GM15510 (cell line): ENCODE data around the gene COG6.

ENCODE experiments used
- POLR2A ChIP-seq: IDR thresholded peaks from 3 replicates; pipeline ENCODE4 v1.6.1; 2011; ENCODE audit warnings: borderline replicate concordance; ENCODE audit not compliant: insufficient read length; ENCODE audit errors: extremely low read depth

The COG6 gene

GRCh38 chr13:39663508-39663907 lies 8.0 kb downstream of the COG6 start:
- TF ChIP-seq POLR2A = no peak

DNA sequence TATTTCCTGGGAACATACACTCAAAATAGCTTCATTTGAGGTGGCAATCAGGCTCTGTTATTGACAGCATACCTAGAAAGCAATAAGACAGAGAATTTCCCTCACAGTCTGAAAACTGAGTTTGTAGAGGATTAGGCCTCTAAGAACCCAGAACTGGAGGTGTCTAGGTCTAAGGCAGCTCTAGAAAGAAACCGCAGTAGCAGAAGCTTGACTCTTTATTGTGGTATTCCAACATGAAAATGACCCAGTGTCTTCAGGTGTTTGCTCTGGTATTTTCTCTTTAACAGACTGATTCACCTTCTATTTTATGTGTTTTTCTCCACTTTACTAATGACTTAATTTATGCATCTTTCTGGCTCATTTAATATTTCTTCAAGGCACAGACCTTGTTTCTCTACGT lies 8.5 kb downstream of the COG6 start:
- no peak for TF ChIP-seq POLR2A

- TF ChIP-seq POLR2A = no peak
Observed at GRCh38 chr13:39665763-39666162, 10.3 kb downstream of the COG6 start.

- no peak for TF ChIP-seq POLR2A
Observed at GRCh38 chr13:39670445-39670844, 15.0 kb downstream of the COG6 start.

- no peak for TF ChIP-seq POLR2A
Observed at GRCh38 chr13:39672378-39673132, 17.1 kb downstream of the COG6 start.

GRCh38 chr13:39675904-39676303 lies 20.4 kb downstream of the COG6 start:
- no peak for TF ChIP-seq POLR2A

- no peak for TF ChIP-seq POLR2A
Observed at GRCh38 chr13:39676315-39676876, 20.9 kb downstream of the COG6 start.

DNA sequence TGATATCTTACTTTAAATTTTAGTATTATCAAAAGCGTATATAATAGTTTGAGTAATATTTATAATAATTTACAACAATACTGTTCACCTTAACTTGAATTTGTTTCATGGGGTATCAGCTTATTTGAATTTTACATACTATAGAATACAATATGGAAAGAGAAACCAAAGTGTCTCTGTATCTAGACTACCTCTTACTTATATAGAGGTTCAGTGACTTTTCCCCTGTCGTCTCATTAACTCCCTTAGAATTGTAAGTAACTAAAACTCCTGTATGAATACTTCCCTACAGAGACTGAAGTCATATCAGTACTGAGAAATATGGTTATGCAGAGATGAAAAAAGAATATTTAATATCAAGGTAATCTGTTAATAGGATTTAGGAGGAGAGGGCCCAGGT lies 26.8 kb downstream of the COG6 start:
- no peak for TF ChIP-seq POLR2A

DNA sequence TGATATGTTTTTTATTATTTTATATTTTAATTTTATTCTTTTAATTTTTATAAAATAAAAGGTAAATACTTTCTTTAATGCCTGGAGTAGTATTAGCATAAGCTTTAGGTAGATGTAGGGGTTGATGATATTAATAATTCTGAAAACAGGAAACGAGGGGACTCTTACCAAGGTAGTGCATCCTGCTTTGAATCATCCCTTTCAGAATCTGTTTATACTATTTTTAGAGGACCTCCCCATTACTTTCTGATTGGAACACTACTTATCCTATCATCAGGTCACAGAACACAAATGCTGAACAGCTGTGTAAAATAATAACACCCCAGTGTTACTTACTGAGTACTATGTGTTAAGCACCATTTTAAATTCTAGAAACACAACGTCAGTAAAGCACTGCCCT lies 27.3 kb downstream of the COG6 start:
- TF ChIP-seq POLR2A = no peak

GRCh38 chr13:39684531-39685137 lies 29.2 kb downstream of the COG6 start:
- TF ChIP-seq POLR2A = no peak

DNA sequence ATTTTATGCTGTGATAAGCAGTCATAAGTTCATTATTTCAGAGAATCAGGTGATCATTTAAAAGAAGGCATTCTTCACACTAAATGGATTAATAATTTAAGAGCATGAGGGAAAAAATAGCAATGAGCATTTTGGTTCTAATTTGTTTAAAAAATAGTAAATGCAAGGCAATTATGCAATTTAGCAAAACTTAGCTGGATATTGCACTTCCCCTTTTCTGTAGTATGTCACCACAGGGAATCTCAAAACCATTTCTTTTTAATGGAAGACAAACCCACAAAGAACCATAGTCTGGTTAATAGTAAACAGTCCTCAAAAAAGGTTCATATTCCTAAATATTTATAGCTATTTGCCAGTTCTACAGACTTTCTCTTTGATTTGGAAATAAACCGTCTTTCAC lies 30.2 kb downstream of the COG6 start:
- no peak for TF ChIP-seq POLR2A

DNA sequence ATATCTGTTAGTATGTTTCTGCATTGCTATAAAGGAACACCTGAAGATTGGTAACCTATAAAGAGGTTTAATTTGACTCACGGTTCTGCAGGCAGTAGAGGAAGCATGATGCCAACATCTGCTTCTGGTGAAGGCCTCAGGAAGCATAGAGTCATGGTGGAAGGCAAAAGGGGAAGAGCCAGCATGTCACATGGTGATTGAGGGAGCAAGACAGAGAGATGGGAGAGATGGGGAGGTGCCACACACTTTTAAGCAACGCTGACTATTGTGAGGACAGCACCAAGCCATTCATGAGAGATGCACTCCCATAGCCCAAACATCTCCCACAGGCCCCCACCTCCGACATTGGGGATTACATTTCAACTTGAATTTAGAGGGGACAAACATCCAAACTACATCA lies 32.8 kb downstream of the COG6 start:
- TF ChIP-seq POLR2A = no peak

- no peak for TF ChIP-seq POLR2A
Observed at GRCh38 chr13:39688699-39689405, 33.4 kb downstream of the COG6 start.

- no peak for TF ChIP-seq POLR2A
Observed at GRCh38 chr13:39692660-39693438, 37.4 kb downstream of the COG6 start.

DNA sequence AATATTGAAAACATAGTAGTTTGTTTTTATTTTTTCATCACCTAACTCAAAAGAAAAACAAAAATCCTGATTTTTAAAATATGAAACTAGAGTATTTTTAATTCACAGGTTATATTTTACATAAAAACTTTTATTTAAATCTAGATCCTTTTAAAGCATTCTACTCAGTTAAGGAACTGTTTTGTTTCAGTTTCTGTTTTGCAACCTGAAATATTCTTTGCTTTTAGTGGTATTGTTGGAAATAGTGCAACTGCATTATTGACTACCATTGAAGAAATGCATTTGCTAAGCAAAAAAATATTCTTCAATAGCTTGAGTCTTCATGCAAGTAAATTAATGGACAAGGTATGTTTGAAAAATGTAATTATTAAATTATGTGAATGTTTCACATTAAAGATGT lies 43.8 kb downstream of the COG6 start:
- no peak for TF ChIP-seq POLR2A

DNA sequence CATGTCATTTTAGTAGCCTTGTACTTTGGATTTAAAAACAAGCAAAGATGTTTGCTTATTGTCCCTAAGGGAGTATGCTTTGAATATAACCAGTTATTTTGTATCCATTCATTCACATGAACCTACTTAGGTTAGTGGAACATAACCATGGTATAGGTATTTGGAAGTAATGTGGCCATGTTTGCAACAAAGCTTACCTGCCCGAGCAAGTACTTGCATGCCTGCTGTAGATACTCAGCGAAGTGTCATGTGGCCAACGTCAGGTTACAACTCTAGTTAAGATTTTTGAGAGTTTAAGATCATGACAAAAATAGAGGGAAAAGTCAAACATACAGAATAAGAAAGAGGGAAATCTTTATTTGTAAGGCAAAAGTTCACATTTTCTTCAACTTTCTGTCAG lies 57.2 kb downstream of the COG6 start:
- TF ChIP-seq POLR2A = no peak

- TF ChIP-seq POLR2A = no peak
Observed at GRCh38 chr13:39729156-39729555, 73.7 kb downstream of the COG6 start.
